ENCODE results near the gene BICD1. TPM values are rescaled to one million over a fixed set of nuclear protein-coding genes. Genes with fewer than 3 reads are reported as not detected.
"Not testable (repeated sequence)": the region's sequence is repeated elsewhere in the genome, so short reads cannot be mapped to it uniquely, and the experiment has no call there.

The BICD1 gene
- total RNA-seq, 1 donor: 17.9 TPM

DNA sequence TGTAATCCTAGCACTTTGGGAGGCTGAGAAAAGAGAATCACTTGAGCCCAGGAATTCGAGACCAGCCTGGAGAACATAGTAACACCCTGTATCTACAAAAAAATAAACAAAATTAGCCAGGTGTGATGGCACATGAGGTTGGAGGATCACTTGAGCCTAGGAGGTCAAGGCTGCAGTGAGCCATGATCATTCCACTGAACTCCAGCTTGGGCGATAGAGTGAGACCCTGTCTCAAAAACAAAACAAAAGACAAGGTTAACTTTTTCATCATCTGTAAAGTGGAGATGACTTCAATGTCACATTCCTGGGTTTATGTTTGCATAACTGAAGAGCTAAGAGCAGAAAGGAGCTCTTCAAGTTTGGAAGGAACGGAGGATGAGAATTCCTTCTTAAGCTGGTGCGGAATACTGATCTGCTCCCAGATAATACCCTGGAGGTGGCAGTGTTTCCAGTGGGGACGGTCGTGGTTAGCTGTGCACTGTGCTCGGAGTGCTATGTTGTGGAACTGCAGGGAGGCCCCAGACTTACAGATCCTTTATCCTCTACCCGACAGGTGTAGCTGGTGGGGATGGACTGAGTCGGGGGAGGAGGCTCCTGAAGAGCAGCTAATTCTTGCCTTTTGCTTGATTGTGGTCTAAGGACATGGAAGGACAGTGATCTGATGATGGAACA lies 22.5 kb upstream of the BICD1 start:
- TF ChIP-seq, protein P1, sequence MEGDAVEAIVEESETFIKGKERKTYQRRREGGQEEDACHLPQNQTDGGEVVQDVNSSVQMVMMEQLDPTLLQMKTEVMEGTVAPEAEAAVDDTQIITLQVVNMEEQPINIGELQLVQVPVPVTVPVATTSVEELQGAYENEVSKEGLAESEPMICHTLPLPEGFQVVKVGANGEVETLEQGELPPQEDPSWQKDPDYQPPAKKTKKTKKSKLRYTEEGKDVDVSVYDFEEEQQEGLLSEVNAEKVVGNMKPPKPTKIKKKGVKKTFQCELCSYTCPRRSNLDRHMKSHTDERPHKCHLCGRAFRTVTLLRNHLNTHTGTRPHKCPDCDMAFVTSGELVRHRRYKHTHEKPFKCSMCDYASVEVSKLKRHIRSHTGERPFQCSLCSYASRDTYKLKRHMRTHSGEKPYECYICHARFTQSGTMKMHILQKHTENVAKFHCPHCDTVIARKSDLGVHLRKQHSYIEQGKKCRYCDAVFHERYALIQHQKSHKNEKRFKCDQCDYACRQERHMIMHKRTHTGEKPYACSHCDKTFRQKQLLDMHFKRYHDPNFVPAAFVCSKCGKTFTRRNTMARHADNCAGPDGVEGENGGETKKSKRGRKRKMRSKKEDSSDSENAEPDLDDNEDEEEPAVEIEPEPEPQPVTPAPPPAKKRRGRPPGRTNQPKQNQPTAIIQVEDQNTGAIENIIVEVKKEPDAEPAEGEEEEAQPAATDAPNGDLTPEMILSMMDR (IDR thresholded peaks at IDR 0.05; ENCODE audit: insufficient read depth, low read length): no peak
- no peak overlapping the region for H3K4me3 ChIP-seq (ENCODE audit: low read depth, low read length)
- no peak for DNase-seq (ENCODE audit: low read depth)

DNA sequence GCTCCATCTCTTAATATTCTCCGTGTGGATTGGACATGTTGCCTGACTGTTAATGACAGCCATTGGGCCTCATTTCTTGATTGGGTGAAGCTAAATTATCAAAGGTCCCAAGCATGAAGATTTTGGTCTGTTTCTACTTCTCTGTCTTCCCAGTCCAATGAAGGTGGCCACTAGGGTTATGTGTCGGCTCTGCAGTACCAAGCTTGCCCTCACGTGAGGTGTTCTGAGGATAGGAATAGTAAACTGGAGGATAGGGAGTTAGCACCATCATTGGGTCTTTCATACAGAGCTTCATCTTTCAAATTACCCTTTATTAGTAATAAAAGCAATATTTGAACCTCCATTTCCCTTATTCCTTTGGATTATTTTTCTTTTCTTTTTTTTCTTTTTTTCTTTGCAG lies 21.9 kb upstream of the BICD1 start:
- TF ChIP-seq, protein P1 (IDR thresholded peaks at IDR 0.05; ENCODE audit: insufficient read depth, low read length): no peak
- no peak overlapping the region for H3K4me3 ChIP-seq (ENCODE audit: low read depth, low read length)
- DNase-seq (ENCODE audit: low read depth): no peak

- H3K4me3 ChIP-seq (ENCODE audit: low read depth, low read length): no peak overlapping the region
- DNase-seq (ENCODE audit: low read depth): no peak
- TF ChIP-seq, protein P1 (IDR thresholded peaks at IDR 0.05; ENCODE audit: insufficient read depth, low read length): no peak
Measured at GRCh38 chr12:32087306-32087705, 19.3 kb upstream of the BICD1 start.

GRCh38 chr12:32089156-32089555 lies 17.5 kb upstream of the BICD1 start:
- no peak overlapping the region for H3K4me3 ChIP-seq (ENCODE audit: low read depth, low read length)
- DNase-seq (ENCODE audit: low read depth): no peak
- TF ChIP-seq, protein P1 (IDR thresholded peaks at IDR 0.05; ENCODE audit: insufficient read depth, low read length): no peak

DNA sequence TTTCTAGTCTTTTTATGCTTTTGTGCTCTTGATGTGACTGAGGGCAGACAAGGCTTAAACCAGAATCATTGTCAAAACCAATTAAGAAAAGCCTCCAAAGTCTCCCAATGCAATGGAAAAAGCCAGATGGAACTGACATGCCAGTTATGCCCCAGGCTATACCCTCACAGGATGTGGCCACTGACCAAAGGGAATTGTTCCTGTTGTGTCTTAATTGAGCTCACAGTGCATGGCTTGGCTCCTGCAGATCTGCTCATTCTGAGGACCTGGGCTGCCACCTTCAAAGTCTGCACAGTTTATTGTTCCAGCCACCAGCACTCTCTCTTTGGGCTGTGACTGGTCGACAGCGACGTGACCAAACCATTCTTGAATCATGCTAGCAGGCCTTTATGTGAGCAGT lies 17.1 kb upstream of the BICD1 start:
- DNase-seq (ENCODE audit: low read depth): no peak
- H3K4me3 ChIP-seq (ENCODE audit: low read depth, low read length): no peak overlapping the region
- TF ChIP-seq, protein P1 (IDR thresholded peaks at IDR 0.05; ENCODE audit: insufficient read depth, low read length): no peak

GRCh38 chr12:32091696-32092095 lies 15.0 kb upstream of the BICD1 start:
- no peak for DNase-seq (ENCODE audit: low read depth)
- no peak overlapping the region for H3K4me3 ChIP-seq (ENCODE audit: low read depth, low read length)
- TF ChIP-seq, protein P1 (IDR thresholded peaks at IDR 0.05; ENCODE audit: insufficient read depth, low read length): no peak

DNA sequence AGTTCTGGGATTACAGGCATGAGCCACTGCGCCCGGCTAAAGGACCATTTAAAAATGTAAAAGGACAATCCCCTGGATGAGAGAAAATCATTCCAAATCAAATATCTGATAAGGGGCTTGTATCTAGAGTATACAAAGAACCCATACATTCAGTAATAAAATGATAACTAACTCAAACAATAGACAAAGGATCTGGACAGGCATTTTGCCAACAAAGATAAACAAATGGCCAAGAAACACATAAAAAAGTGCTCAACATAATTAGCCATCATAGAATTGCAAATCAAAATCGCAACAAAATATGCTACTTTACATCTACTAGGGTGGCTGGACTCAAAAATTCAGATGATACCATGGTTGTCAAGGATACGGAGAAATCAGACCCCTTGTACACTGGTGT lies 8.5 kb upstream of the BICD1 start:
- TF ChIP-seq, protein P1 (IDR thresholded peaks at IDR 0.05; ENCODE audit: insufficient read depth, low read length): no peak
- DNase-seq (ENCODE audit: low read depth): peak; percentile 39
- H3K4me3 ChIP-seq (ENCODE audit: low read depth, low read length): no peak overlapping the region

- DNase-seq (ENCODE audit: low read depth); H3K4me3 ChIP-seq (ENCODE audit: low read depth, low read length): not testable (repeated sequence)
Measured at GRCh38 chr12:32099275-32099674, 7.4 kb upstream of the BICD1 start.

All from fibroblast of the aortic adventitia (primary cell).